Bone marrow (tissue), 2 donors: Measurements from ENCODE around the gene RCCD1.
"Not testable (repeated sequence)": the region's sequence is repeated elsewhere in the genome, so short reads cannot be mapped to it uniquely, and the experiment has no call there.

Source experiments
- DNase-seq, 2 donors: peaks; one replicate each; lab custom pipeline; 2025; lab: John Stamatoyannopoulos, UW

The RCCD1 gene, protein sequence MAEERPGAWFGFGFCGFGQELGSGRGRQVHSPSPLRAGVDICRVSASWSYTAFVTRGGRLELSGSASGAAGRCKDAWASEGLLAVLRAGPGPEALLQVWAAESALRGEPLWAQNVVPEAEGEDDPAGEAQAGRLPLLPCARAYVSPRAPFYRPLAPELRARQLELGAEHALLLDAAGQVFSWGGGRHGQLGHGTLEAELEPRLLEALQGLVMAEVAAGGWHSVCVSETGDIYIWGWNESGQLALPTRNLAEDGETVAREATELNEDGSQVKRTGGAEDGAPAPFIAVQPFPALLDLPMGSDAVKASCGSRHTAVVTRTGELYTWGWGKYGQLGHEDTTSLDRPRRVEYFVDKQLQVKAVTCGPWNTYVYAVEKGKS

DNA sequence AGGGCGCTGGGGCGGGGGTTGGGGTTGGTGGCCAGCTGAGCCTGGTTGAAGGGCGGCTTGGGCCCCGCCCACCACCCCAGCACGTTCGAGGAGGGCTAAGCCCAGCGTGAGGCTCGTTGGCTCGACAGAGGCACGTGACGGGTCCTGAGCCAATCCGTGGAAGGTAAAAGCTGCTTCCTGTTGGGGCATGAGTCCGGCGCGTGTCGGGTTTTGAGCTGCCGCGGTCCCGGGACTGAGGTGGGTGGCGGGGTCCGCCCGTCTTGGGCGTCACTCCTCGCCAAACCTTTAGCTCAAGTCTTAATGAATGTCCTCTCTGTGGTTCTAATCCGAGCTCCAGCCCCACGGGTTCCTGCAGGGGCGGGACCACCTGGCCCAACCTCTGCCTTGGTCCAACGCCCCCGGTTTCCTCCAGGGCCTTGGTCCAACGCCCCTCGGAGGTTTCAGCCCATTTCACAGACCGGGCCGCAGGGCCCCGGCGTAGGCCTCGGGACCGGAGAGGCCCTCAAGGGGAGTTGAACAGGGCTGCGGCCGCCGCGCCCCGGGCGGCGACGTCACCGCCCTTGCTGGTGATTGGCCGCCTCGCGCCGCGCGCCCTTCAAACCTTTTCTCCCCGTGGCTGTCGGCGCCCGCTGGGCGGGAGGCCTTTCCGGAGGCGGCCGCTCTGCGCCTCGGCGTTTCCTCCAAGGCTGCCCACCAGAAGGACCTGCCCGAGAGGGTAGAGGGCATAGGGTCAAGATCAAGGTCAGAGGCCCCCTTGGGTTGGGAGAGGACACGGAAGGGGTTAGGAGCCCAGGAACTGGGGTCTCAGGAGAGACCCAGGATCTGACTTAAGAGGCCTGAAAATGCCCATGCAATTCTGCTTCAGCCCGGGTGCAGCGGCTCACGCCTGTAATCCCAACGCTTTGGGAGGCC lies at the start of gene RCCD1:
Gene RCCD1 (plus strand): TSS at position 173 of the 912 bp plus-strand sequence. CDS start 1,851 bp downstream, outside the sequence.
- peak; percentile 78 for DNase-seq

DNA sequence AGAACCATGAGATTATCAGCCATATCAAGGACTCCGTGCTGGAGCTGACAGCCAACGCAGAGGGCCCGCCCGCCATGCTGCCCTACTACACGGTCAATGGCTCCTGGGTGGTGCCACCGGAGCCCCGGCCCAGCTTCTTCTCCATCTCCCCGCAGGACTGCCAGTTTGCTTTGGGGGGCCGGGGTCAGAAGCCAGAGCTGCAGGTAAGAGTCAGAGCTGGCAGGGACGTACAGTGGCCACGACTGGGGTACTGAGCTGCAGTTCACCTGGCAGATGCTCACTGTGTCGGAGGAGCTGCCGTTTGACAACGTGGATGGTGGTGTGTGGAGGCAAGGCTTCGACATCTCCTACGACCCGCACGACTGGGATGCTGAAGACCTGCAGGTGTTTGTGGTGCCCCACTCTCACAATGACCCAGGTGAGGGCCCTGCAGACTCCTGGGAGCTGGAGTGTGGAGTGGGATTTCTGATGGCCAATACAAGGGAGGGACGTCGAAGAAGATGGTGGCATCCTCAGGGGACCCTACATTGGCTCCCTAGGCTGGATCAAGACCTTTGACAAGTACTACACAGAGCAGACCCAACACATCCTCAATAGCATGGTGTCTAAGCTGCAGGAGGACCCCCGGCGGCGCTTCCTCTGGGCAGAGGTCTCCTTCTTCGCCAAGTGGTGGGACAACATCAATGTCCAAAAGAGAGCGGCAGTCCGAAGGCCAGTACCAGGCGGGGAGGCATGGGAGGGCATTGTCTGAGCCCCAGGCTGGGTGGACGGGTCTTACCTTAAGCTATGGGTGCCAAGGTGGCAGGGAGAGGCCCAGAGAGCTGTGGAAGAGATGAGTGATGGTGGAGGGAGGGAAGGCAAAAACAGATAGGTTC lies 49.1 kb upstream of the RCCD1 start:
- DNase-seq, result no peak

DNA sequence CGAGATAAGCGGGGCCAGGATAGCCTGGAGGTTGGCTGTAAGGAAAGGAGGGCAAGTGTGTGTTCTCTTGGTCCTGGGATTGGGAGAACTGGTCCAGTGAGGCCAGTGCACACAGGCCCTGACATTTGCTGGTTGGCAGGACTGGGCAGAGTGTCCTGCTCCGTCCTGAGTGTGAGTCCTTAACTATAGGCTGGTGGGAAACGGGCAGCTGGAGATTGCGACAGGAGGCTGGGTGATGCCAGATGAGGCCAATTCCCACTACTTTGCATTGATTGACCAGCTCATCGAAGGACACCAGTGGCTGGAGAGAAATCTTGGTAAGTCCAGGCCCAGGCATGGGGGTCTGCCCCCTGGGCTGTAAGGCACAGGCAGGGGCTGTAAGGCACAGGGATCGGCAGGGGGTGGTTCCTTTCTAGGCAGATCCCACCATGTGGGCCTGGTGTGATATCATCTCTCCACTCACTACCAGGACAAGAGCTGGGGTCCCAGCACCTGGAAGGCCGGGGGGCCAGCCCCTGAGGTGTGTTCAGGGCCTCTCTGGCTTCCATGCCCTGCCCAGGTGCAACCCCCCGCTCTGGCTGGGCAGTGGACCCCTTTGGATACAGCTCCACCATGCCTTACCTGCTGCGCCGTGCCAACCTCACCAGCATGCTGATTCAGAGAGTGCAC lies 48.4 kb upstream of the RCCD1 start:
- no peak for DNase-seq

DNA sequence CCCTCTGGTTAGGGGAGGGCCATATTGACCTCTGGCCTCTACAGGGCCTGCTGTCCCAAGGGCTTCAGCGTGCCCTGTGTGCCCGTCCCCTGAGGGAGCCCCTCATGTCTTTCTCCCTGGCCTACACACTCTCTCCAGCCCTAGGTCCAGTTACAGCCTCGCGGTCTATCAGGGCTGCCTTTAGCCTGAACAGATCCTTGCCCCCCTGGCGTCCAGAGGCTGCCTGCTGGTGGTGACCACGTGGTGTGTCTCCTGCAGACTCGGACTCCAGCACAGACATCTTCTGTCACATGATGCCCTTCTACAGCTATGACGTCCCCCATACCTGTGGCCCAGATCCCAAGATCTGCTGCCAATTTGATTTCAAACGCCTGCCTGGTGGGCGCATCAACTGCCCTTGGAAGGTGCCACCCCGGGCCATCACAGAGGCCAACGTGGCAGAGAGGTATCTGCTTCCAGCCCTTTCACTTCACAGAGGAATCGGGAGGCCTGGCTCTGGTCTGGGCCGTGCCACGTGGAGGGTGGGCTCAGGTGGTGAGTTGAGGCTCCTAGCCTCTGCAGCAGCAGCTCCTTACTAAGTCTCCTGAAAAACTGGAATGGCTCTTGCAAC lies 47.5 kb upstream of the RCCD1 start:
- no peak for DNase-seq

DNA sequence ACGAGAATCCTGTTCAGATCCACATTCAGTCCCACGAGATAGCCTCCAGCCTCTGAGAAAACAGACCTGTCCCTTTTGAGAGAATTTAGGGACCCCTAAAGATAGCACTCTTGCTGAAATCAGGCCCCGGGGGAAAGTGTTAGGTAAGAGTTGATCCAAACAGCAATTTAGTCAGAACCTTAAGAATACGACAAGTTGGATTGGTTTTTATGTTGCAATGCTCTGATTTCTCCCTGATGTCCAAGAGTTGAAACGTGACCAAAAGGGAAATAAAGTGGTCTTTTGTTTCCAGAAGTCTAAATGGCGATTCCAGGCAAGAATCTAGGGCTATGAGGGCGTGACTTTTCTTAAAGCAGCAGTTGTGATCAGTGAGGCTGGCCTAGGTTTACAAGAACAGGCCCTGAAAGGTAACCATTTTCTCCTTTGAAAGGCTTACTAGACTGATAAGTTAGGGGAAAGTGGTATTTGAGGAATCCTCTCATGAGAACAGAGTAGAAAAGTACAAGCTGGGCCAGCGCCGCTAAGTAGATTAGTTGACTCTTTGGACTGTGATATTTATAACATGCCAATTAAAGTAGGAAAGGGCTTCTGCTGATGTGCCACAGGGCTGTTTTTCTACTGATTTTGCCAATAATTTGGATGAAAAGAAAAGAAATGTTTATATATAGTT lies 46.7 kb upstream of the RCCD1 start:
- DNase-seq, result no peak

DNA sequence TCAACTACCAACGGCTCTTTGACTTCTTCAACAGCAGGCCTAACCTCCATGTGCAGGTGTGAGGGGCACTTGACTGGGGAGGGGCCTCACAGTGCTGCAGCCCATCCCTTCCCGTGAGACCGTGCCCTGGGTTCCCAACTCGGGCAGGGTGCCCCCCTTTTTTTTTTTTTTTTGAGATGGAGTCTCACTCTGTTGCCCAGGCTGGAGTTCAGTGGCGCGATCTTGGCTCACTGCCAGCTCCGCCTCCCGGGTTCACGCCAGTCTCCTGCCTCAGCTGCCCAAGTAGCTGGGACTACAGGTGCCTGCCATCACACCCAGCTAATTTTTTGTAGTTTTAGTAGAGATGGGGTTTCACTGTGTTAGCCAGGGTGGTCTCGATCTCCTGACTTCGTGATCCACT lies 45.2 kb upstream of the RCCD1 start:
- not testable (repeated sequence) for DNase-seq

DNA sequence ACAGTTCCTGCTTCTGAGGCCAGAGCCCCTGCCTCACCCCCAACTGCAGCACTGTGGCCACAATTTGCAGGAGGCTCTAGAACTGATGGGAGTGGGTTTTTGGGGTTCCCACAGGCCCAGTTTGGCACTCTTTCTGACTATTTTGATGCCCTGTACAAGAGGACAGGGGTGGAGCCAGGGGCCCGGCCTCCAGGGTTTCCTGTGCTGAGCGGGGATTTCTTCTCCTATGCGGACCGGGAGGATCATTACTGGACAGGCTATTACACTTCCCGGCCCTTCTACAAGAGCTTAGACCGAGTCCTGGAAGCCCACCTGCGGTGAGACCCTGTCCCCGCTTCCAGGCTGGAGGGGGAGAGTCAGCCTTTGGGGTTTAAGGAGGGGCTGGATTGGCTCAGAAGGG lies 44.7 kb upstream of the RCCD1 start:
- no peak for DNase-seq

DNA sequence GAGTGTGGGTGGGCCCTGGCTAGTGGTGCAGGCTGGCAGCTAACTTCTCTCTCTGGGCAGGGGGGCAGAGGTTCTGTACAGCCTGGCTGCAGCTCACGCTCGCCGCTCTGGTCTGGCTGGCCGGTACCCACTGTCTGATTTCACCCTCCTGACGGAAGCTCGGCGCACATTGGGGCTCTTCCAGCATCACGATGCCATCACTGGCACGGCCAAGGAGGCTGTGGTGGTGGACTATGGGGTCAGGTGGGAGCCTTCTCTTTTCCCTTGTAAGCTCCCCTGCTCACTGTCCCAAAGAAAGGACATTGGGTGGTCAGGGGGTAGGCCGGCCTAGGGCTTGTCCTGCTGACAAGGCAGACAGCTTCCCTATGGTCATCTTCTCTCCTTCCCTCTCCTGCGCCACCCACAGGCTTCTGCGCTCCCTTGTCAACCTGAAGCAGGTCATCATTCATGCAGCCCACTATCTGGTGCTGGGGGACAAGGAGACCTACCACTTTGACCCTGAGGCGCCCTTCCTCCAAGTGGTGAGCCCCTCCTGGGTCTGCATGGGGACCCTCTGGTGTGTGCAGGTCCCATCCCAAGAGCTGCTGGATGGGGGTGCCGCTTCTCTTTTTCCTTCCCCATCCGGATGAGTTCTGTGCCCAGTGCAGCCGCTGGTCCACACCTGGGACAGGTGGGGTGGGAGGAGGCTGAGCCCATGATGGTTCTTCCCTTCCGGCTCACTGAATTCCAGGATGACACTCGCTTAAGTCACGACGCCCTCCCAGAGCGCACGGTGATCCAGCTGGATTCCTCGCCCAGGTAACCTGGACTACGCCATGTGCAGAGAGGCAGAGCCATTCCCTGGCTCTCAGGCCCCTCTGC lies 44.0 kb upstream of the RCCD1 start:
- DNase-seq, result no peak

DNA sequence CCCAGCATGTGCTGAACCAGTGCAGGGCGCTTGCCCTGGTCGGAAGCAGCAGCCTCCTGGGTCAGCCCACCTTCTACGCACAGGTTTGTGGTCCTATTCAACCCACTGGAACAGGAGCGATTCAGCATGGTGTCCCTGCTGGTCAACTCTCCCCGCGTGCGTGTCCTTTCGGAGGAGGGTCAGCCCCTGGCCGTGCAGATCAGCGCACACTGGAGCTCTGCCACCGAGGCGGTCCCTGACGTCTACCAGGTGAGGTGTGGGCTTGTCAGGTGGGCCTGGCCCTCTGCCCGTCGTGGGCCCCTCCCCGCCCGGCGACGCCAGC lies 43.4 kb upstream of the RCCD1 start:
- no peak for DNase-seq

DNA sequence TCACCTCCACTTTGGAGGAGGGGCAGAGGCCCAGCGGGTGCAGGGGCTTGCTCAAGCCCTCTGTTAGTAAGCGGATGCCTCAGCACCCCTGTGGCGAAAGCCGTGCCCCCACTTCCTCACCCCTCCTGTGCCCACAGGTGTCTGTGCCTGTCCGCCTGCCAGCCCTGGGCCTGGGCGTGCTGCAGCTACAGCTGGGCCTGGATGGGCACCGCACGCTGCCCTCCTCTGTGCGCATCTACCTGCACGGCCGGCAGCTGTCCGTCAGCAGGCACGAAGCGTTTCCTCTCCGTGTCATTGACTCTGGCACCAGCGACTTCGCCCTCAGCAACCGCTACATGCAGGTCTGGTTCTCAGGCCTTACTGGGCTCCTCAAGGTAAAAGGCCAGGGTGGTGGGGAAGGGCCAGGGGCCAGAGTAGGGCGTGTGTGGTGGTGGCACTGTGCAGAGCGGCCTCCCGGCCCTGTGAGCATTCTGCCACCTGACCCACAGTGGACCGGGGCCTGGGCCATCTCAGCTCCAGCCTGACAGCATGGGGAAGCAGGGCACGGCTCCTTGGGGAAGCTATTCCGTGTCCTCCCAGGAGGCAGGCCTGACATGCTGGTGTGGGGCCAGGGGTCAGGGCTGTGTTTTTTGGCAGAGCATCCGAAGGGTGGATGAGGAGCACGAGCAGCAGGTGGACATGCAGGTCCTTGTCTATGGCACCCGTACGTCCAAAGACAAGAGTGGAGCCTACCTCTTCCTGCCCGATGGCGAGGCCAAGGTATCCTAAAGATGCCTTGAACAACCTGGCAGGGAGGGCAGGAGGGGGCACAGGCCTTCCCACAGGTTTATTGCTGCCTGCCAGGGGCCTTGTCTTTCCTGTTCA lies 42.5 kb upstream of the RCCD1 start:
- no peak for DNase-seq

DNA sequence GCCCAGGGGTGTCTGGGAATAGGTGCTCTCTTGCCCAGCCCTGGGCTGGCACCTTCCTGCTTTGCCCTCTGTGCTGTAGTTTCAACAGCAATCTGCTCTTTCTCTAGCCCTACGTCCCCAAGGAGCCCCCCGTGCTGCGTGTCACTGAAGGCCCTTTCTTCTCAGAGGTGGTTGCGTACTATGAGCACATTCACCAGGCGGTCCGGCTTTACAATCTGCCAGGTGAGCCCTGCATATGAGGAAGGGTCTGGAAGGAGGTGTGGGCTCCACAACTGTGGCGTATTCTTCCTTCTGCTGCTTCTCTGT lies 42.0 kb upstream of the RCCD1 start:
- no peak for DNase-seq

DNA sequence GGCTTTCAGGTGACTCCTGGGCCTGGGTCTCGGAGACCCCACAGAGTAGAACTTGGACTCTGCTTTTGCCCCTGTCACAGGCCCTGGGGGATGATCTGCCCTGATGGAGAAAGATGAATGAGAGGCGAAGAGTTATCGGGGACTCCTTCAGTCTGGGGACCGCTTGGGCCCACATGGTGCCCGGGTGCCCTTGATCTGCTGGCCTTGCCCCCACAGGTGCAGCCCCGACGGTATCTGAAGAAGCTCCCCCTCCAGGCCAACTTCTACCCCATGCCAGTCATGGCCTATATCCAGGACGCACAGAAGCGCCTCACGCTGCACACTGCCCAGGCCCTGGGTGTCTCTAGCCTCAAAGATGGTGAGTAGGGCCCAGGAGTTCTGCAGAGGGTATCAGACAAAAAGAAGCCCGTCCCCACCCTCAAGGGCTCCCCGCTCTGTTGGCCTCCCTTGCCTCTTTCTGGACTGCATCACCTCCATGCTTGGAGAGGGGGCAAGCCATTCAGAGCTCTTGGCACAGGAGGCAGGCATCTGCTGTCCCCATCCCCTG lies 41.2 kb upstream of the RCCD1 start:
- no peak for DNase-seq

DNA sequence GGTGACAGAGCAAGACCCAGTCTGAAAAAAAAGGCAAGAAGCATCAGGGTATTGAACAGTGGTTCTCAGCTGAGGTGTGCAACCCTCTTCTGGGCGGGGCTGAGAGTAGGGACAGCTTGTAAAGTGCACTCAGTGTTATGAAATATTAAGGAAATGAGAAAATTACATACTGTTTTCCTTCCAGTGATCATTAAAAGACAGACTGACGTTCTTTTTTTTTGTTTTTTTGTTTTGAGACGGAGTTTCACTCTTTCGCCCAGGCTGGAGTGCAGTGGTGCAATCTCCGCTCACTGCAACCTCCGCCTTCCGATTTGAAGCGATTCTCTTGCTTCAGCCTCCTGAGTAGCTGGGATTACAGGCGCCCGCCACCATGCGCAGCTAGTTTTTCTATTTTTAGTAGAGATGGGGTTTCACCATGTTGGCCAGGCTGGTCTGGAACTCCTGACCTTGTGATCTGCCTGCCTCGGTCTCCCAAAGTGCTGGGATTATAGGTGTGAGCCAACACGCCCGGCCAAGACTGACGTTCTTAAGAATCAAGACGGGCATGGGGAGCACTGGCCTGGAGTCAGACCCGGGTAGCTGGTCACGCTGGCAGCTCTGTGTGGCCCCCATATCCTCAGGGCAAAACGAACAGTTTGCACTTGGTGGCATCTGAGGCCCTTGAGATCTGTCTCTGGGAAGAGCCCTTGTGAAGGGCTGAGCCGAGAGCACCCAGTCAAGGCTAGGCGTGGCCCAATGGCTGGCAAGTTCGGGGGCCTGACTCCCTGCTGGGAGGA lies 40.2 kb upstream of the RCCD1 start:
- DNase-seq, result no peak

DNA sequence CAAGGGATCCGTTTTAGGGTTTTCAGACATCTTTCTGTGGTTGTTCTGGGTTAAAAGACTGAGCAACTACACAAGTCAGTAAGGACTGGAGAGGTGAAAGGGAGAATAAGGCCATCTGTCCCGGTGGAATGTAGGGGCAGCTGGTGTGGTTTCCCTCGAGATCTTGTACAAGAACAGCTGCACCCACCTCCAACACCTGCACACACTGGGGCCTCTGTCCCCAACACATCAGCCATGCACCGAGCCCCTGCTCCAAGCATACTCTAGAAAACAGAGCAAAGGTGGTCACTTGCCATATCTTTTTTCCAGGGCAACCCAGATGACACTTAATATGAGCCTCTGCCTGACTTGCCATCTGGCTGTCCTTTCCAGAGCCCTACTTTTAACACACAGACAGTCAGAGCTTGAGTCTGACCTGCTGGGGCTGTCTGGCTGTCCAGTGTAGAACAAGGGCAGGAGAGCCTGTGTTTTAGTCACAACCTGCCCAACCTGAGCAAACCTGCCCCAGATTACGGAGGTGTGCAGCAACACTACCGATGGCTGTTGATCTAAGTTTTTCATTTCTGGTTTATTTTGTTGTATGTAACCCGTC lies 39.4 kb upstream of the RCCD1 start:
- no peak for DNase-seq

DNA sequence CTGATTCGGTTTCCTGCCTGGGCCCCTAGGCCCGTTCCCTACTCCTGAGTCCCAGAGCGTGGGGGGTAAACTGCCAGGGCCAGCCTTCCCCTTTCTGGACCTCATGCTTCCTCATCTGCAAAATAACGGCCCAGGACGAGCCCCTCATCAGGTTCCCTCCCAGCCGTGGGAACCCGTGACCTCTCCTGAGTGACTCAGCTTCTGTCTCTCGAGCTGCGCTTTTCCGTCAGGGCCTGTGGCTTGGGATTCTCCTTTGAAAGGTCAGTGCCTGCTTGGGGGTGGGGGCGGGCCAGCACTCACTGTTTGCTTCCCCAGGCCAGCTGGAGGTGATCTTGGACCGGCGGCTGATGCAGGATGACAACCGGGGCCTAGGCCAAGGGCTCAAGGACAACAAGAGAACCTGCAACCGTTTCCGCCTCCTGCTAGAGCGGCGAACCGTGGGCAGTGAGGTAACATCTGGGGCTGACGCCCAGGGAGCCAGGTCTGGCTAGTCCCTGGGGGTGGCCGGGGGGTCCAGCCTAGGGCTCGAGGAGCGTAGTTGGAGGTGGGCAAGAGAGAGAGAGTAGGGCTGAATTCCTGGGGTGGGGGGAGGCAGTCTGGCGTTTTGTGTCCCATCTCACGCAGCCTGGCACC lies 38.8 kb upstream of the RCCD1 start:
- peak; percentile 58 to 86 for DNase-seq

DNA sequence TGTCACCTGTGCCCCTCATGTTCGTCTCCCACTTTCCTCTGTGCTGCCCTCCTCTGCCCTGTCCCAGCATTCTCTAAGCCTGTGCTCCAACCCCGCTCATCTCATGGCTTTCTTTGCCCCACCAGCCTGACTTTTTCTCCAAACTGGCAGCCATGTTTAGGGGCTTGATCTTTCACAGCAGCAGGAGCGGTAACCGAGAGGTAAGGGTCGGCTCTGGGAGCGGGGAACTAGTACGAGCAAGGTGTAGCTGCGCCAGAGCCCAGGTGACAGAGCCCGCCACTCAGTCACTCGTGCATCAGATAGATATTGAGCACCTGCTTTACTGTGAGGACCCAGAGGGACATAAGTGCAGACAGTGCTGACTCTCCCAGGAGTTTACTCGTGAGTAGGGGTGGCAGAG lies 38.2 kb upstream of the RCCD1 start:
- DNase-seq, result no peak

DNA sequence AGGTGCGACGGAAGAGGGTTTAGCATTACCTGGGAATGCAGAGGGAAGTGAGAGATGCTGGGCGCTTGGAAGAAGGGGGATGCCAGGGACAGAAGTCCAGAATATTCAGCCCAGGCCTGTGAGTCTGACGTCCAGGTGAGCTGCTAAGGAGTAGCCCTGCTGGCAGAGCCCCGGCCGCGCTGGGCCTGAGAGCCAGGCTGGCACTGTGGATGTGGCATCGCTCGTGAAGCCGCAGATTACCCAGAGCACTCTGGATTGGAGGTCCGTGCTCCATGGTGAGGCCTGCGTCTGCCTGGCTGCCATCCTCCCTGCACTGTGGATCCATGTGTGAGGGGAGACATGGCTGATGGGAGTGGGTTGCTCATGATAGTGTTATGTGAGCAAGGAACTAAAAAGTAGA lies 37.1 kb upstream of the RCCD1 start:
- DNase-seq, result no peak
